ENCODE data around the gene ARG1. TPM values are rescaled to one million over a fixed set of nuclear protein-coding genes. Genes with fewer than 3 reads are reported as not detected.

The ARG1 gene
- total and polyA plus RNA-seq, 10 of the 15 experiments (the other 5 are each of a cell fraction or from before 2014, with no cell fraction given), result 0.33 TPM; not detected in 9

GRCh38 chr6:131547488-131547887 is 25.5 kb upstream of the ARG1 start (continued):
- TF ChIP-seq ATF2 (IDR thresholded peaks at IDR 0.05; ENCODE audit: low read length), result no peak

DNA sequence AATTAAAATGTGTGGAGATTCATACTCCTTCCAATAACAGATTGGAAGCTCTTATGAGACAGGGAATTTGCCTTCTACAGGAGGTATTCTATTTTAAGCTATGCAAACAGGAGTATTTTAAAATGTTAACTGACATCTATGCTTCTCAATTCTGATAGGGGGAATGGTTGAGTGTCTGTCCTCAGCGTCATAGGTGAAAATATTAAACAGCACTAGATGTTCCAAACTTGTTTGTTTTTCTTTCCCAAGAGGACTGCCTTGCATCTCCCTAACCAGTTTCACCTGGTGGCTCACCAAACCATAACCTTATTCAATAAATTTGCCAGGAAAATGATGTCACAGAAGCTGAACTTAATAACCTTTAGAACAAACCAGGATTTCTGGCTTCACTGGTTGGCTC is 24.6 kb upstream of the ARG1 start:
- H3K4me3 ChIP-seq, result no peak overlapping the region
- no peaks in the 10 kb centered on the region for H3K4me1 ChIP-seq (ENCODE audit: control insufficient read depth, insufficient read depth, low read length)
- no TSS peak for BruUV-seq (replicated peaks)
- no peak overlapping the region for H3K27ac ChIP-seq (ENCODE audit: control insufficient read depth, insufficient read depth)
- WGBS (ENCODE audit: insufficient coverage, insufficient replicate concordance, low lambda C conversion rate, missing lambda C conversion rate), result 40% methylated on average over 1 of the region's 1 CpG
- ChIA-PET POLR2A (no interaction called here), RAD21 (ENCODE audit: unreplicated experiment) (no interaction called here), CTCF (interaction anchor here (0.9 kb wide), 1 partner anchor 79 kb away, joined by 3 read pairs; the partner anchor contains the start of gene MED23), SMC1A (ENCODE audit: uncharacterized antibody, unreplicated experiment) (no interaction called here)
- no peaks in the 10 kb centered on the region for H3K36me3 ChIP-seq (ENCODE audit: control insufficient read depth in 2 of 2, insufficient read depth in 2 of 2, low read length in 1 of 2)
- no peak for FAIRE-seq
- no peaks in the 10 kb centered on the region for H3K79me2 ChIP-seq (ENCODE audit: control insufficient read depth, insufficient read depth, low read length)
- no peaks in the 10 kb centered on the region for H3K27me3 ChIP-seq (replicated peaks in 1 of 2; ENCODE audit: control insufficient read depth in 2 of 2, insufficient read depth in 2 of 2, low read length in 1 of 2)
- in situ Hi-C loops (cut with MboI) (no loop called here), intact Hi-C loops (cut with micrococcal nuclease; ENCODE audit: unreplicated experiment) (no loop called here)
- no peak overlapping the region for H3K9ac ChIP-seq (ENCODE audit: control insufficient read depth, insufficient read depth, low read length)
- no peak overlapping the region for H3K4me2 ChIP-seq (ENCODE audit: control insufficient read depth, insufficient read depth)
- ATAC-seq, result no peak
- H4K20me1 ChIP-seq (ENCODE audit: control insufficient read depth, insufficient read depth), result no peaks in the 10 kb centered on the region
- H3K9me3 ChIP-seq (replicated peaks; ENCODE audit: control insufficient read depth, insufficient read depth, low read length), result no peaks in the 10 kb centered on the region
- TF ChIP-seq BMI1 (IDR thresholded peaks at IDR 0.05; ENCODE audit: borderline replicate concordance), result no peak
- no peak for TF ChIP-seq NRF1 (conservative IDR thresholded peaks at IDR 0.05; ENCODE audit: low read depth, low read length)
- TF ChIP-seq ZSCAN29 (IDR thresholded peaks at IDR 0.05), result no peak
- TF ChIP-seq ZNF622 (IDR thresholded peaks at IDR 0.05), result no peak
- TF ChIP-seq HDGF (IDR thresholded peaks at IDR 0.05), result no peak
- no peak for TF ChIP-seq SRF (IDR thresholded peaks at IDR 0.05; ENCODE audit: low read depth in 2 of 2, low read length in 2 of 2)
- no peak for TF ChIP-seq ASH2L (IDR thresholded peaks at IDR 0.05; ENCODE audit: borderline replicate concordance, low read depth)
- TF ChIP-seq USF2 (IDR thresholded peaks at IDR 0.05; ENCODE audit: borderline replicate concordance, low read depth, low read length), result no peak
- TF ChIP-seq MLLT1 (IDR thresholded peaks at IDR 0.05), result no peak
- no peak for TF ChIP-seq ATF3 (IDR thresholded peaks at IDR 0.05; ENCODE audit: borderline replicate concordance, extremely low read depth, low read depth, low read length)
- no peak for TF ChIP-seq GATAD2B (conservative IDR thresholded peaks at IDR 0.05; ENCODE audit: low read depth)
- no peak for TF ChIP-seq CBX3 (IDR thresholded peaks at IDR 0.05; ENCODE audit: borderline replicate concordance, low read depth)
- no peak for TF ChIP-seq NFYB (IDR thresholded peaks at IDR 0.05; ENCODE audit: insufficient read depth, low read depth, low read length)
- TF ChIP-seq HDAC6 (IDR thresholded peaks at IDR 0.05; ENCODE audit: unreplicated experiment), result no peak
- TF ChIP-seq, protein P1, sequence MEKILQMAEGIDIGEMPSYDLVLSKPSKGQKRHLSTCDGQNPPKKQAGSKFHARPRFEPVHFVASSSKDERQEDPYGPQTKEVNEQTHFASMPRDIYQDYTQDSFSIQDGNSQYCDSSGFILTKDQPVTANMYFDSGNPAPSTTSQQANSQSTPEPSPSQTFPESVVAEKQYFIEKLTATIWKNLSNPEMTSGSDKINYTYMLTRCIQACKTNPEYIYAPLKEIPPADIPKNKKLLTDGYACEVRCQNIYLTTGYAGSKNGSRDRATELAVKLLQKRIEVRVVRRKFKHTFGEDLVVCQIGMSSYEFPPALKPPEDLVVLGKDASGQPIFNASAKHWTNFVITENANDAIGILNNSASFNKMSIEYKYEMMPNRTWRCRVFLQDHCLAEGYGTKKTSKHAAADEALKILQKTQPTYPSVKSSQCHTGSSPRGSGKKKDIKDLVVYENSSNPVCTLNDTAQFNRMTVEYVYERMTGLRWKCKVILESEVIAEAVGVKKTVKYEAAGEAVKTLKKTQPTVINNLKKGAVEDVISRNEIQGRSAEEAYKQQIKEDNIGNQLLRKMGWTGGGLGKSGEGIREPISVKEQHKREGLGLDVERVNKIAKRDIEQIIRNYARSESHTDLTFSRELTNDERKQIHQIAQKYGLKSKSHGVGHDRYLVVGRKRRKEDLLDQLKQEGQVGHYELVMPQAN (conservative IDR thresholded peaks at IDR 0.05), result no peak
- DNase-seq (ENCODE audit: low read depth, low spot score), result no peak
- no peak overlapping the region for H2AFZ ChIP-seq (ENCODE audit: control insufficient read depth, low read depth, low read length)

Measured in GM12878 (cell line).